Dorsolateral prefrontal cortex (tissue), 118 donors: ENCODE results near the gene CERK. TPM values are rescaled to one million over a fixed set of nuclear protein-coding genes. Genes with fewer than 3 reads are reported as not detected.

Experiments used
- total RNA-seq, 120 experiments: library from RNA; stranded (reverse); gene quantifications; one replicate each; pipeline versions ENCODE4 v1.2.3 to v1.2.4, GENCODE V29; 2022

CERK gene
- total RNA-seq, 120 experiments from 2014 or later: 24.8 to 72.6 (median 52.4) TPM

Other genes with a start within 250 kb of the CERK start
- gene CELSR1, start 200.6 kb downstream of the CERK start, total RNA-seq: under 1 TPM in 111 of 120 experiments, not detected in 9; 0.03 to 0.93 (median 0.23) TPM
- gene GRAMD4, start 117.9 kb downstream of the CERK start, total RNA-seq: 10 to 100 TPM; 33.2 to 89.6 (median 61.9) TPM
- gene TBC1D22A, start 24.4 kb upstream of the CERK start, total RNA-seq: 10 to 100 TPM; 20.0 to 36.0 (median 27.2) TPM